MCF 10A (cell line): ENCODE measurements around the gene ANAPC2. TPM values are rescaled to one million over a fixed set of nuclear protein-coding genes. Genes with fewer than 3 reads are reported as not detected.

Source experiments
- BruUV-seq: library from RNA; stranded (reverse); fragments of 400-500 nt; replicated peaks from 2 replicates; lab custom pipeline; 2021; lab: Mats Ljungman, UMichigan
- CTCF ChIA-PET: fragments of 300-600 bp; sonication (Branson Sonifier 250); formaldehyde crosslinking; extraction: SDS; loops from one replicate; lab custom pipeline; 2021; ENCODE audit warnings: antibody characterized with exemption, inconsistent platforms; lab: Yijun Ruan, JAX
- POLR2A ChIA-PET: fragments of 300-600, 350-650 bp; sonication (Branson Sonifier 250); formaldehyde crosslinking; extraction: SDS; loops from one replicate; lab custom pipeline; 2020; ENCODE audit warnings: antibody characterized with exemption, inconsistent platforms; lab: Yijun Ruan, JAX
- DNase-seq: peaks from one replicate; pipeline ENCODE4 v3.0.0-alpha.2; 2018; ENCODE audit not compliant: unreplicated experiment
- H3K27ac Mint-ChIP-seq: one replicate; pipeline ENCODE4 v1.8.0; 2022; ENCODE audit warnings: mild to moderate bottlenecking, low read depth, mixed read lengths; ENCODE audit not compliant: unreplicated experiment
- H3K27me3 Mint-ChIP-seq: one replicate; pipeline ENCODE4 v1.8.0; 2022; ENCODE audit warnings: mixed read lengths; ENCODE audit not compliant: insufficient read depth, unreplicated experiment
- H3K36me3 Mint-ChIP-seq: one replicate; pipeline ENCODE4 v1.8.0; 2022; ENCODE audit warnings: mild to moderate bottlenecking, moderate library complexity, mixed read lengths; ENCODE audit not compliant: insufficient read depth, unreplicated experiment
- H3K4me1 Mint-ChIP-seq: one replicate; pipeline ENCODE4 v1.8.0; 2022; ENCODE audit warnings: mixed read lengths; ENCODE audit not compliant: insufficient read depth, unreplicated experiment
- H3K4me3 Mint-ChIP-seq: one replicate; pipeline ENCODE4 v1.8.0; 2022; ENCODE audit warnings: mild to moderate bottlenecking, moderate library complexity, mixed read lengths; ENCODE audit not compliant: unreplicated experiment
- H3K9me3 Mint-ChIP-seq: one replicate; pipeline ENCODE4 v1.8.0; 2022; ENCODE audit warnings: mixed read lengths; ENCODE audit not compliant: unreplicated experiment
- intact Hi-C: fragments of 100-400 bp; cut with micrococcal nuclease; formaldehyde crosslinking; loops from 2 replicates; pipeline ENCODE4 v1.14.1; 2022
- total RNA-seq: library from RNA; stranded (reverse); gene quantifications from 2 replicates; pipeline ENCODE4 v1.2.3, GENCODE V29; 2022
- TF ChIP-seq, protein P1 (sequence below): fragments of 200-600 bp; IDR thresholded peaks from one replicate; pipeline ENCODE4 v1.8.0; 2022; ENCODE audit warnings: antibody characterized with exemption, mild to moderate bottlenecking; ENCODE audit not compliant: unreplicated experiment

ANAPC2 gene
- total RNA-seq, 1 experiment from 2014 or later, result 42.1 TPM

DNA sequence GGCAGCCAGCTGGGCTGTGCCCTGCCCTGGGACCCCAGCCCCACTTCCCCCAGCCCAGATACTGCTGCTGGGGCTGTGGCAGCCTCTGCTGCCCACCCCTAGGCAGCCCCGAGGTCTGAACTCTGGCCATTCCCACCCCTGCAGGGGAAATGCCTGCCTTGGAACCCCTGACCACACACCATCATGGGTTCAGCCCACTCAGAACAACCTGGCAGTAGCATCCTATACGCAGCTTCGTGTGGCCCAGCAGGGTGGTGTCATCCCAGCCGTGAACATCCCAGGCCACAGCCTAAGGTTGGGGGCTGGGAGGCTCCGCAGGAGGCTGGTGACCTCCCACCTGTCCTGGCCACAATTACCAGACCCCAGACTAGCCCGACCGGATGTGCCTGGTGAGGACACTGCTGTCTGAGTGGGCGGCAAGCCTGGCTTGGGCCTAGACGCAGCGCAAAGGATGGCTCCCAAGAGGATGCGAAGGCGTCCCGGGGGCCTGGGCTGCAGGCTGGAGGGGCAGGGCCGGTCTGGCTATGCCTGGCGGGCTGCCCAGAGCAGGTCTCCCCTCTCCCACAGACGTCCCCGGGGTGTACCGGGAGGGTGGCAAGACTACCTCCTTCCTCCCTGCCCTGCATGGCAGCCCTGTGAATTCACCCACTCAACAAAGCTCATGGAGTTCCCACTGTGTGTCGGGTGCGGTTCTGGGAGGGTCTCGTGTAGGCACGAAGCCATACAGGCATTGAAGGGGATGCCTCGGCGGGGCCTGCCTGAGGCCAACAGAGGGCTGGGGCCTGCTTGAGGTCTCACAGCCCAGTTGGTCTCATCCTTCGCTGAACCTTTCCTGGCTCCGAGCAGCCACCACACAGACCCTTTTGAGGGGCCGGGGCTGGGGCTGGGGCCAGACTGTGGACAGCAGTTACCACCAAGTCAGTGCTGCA lies 40.9 kb upstream of the ANAPC2 start:
- CTCF ChIA-PET, result interaction anchor here (0.6 kb wide), 2 partner anchors 328 to 470 kb away, joined by 3 to 4 read pairs; no protein-coding TSS in a partner anchor
- no peak overlapping the region for H3K27ac Mint-ChIP-seq
- intact Hi-C loops, result loop anchor here (10.0 kb wide), 2 partner anchors 54 to 184 kb away; partner anchors contain the start of genes LRRC26, NPDC1 and TMEM210

DNA sequence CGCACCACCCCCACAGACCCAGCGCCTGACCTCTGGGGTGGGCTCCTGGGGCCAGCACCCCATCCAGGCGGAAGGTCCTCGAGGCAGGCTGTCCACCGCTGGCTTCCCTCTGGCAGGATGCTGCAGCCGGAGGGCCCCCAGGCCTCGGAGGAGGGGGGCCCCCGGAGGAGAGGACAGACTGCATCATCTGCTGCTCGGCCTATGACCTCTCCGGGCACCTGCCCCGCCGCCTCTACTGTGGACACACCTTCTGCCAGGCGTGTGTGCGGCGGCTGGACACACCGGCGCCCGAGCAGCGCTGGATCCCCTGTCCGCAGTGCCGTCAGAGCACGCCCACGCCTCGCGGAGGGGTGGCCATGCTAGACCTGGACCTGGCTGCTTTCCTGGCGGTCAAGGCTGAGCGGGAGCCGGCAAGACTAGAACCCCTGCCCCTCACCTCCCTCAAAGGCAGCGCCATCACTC lies 40.2 kb upstream of the ANAPC2 start:
- no TSS peak for BruUV-seq

More for the DNA sequence above, 40.9 kb upstream of the ANAPC2 start:
- Mint-ChIP-seq H3K4me3 (no peak overlapping the region), H3K4me1 (peaks cover 15% of the 10 kb centered on the region), H3K36me3 (no peaks in the 10 kb centered on the region), H3K9me3 (no peaks in the 10 kb centered on the region), H3K27me3 (no peaks in the 10 kb centered on the region)
- no TSS peak for BruUV-seq
- no peak for DNase-seq
- TF ChIP-seq, protein P1, sequence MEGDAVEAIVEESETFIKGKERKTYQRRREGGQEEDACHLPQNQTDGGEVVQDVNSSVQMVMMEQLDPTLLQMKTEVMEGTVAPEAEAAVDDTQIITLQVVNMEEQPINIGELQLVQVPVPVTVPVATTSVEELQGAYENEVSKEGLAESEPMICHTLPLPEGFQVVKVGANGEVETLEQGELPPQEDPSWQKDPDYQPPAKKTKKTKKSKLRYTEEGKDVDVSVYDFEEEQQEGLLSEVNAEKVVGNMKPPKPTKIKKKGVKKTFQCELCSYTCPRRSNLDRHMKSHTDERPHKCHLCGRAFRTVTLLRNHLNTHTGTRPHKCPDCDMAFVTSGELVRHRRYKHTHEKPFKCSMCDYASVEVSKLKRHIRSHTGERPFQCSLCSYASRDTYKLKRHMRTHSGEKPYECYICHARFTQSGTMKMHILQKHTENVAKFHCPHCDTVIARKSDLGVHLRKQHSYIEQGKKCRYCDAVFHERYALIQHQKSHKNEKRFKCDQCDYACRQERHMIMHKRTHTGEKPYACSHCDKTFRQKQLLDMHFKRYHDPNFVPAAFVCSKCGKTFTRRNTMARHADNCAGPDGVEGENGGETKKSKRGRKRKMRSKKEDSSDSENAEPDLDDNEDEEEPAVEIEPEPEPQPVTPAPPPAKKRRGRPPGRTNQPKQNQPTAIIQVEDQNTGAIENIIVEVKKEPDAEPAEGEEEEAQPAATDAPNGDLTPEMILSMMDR, result no peak
- POLR2A ChIA-PET, result interaction anchor here (1.0 kb wide), 1 partner anchor 41 kb away, joined by 3 read pairs; no protein-coding TSS in a partner anchor

DNA sequence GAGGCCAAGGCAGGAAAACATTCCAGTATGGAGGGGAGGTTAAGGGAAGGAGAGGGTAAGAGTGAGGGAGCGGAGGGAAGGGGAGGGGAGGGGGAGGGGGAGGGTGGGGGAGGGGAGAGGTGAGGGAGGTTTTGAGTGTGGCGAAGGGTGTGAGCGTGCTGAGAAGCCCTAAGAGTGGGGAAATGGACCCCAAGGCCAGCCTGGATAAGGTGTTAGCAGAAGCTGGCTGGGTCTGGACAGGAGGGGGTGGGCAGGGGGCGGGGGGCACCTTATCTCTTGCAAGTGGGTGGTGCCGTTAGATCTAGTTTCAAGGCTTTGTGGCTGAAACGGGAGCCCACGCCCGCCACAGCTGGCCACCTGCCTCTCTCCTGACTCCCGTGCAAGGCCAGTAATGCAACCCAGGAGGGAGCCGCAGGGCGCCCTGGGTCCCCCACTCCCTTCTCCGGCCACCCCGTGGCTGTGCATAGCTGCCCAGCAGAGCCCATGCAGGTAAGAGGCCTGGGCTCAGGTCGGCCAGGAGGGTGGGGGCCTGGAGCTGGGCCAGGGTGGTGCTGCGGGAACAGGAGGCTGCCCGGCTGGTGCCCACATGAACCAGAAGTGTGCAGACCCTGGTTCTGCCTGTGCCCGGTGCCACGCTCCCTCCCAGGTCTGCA lies 39.6 kb upstream of the ANAPC2 start:
- intact Hi-C loops, result loop anchor here (1.0 to 10.0 kb wide), 4 partner anchors 39 to 183 kb away; partner anchors contain the start of genes LRRC26, NPDC1 and TMEM210
- no peaks in the 10 kb centered on the region for H3K36me3 Mint-ChIP-seq
- peaks cover 15% of the 10 kb centered on the region for H3K4me1 Mint-ChIP-seq
- CTCF ChIA-PET, result interaction anchor here (0.6 to 2.7 kb wide), 13 partner anchors 14 to 349 kb away, joined by 3 to 15 read pairs (median 5); partner anchors contain the start of genes ANAPC2, NPDC1 and SSNA1
- H3K27me3 Mint-ChIP-seq, result no peaks in the 10 kb centered on the region
- TF ChIP-seq, protein P1, result no peak
- H3K27ac Mint-ChIP-seq, result peak overlapping the region; percentile 73
- H3K4me3 Mint-ChIP-seq, result no peak overlapping the region
- POLR2A ChIA-PET, result interaction anchor here (0.6 to 6.3 kb wide), 7 partner anchors 12 to 141 kb away, joined by 3 to 73 read pairs (median 8); partner anchors contain the start of genes ANAPC2, MAN1B1, NDOR1 and SSNA1
- no peaks in the 10 kb centered on the region for H3K9me3 Mint-ChIP-seq
- no TSS peak for BruUV-seq
- DNase-seq, result no peak

More for the DNA sequence above, 40.2 kb upstream of the ANAPC2 start:
- ChIA-PET POLR2A (interaction anchor here (2.4 to 5.7 kb wide), 3 partner anchors 12 to 113 kb away, joined by 8 to 57 read pairs (median 29); partner anchors contain the start of genes ANAPC2, SSNA1 and TUBB4B), CTCF (interaction anchor here (0.6 to 2.7 kb wide), 4 partner anchors 33 to 348 kb away, joined by 3 to 14 read pairs (median 4); no protein-coding TSS in a partner anchor)
- intact Hi-C loops, result loop anchor here (10.0 kb wide), 2 partner anchors 54 to 184 kb away; partner anchors contain the start of genes LRRC26, NPDC1 and TMEM210
- H3K4me3 Mint-ChIP-seq, result no peak overlapping the region
- TF ChIP-seq, protein P1, result no peak
- DNase-seq, result no peak
- no peaks in the 10 kb centered on the region for H3K9me3 Mint-ChIP-seq
- no peaks in the 10 kb centered on the region for H3K36me3 Mint-ChIP-seq
- H3K27me3 Mint-ChIP-seq, result no peaks in the 10 kb centered on the region
- peaks cover 15% of the 10 kb centered on the region for H3K4me1 Mint-ChIP-seq
- H3K27ac Mint-ChIP-seq, result no peak overlapping the region
